ENCODE results near the gene KXD1.

KXD1 gene

GRCh38 chr19:18610245-18610555 is 52.5 kb downstream of the KXD1 start:
- no peak overlapping the region for H3K4me3 ChIP-seq (ENCODE audit: low read depth, low read length)
- no peak for DNase-seq (ENCODE audit: low read depth, low spot score)
- in situ Hi-C loops (cut with HindIII; ENCODE audit: low sequenced_read_pairs), result no loop called here
- no peak for TF ChIP-seq CTCF (IDR thresholded peaks at IDR 0.05; ENCODE audit: low read depth, low read length)

DNA sequence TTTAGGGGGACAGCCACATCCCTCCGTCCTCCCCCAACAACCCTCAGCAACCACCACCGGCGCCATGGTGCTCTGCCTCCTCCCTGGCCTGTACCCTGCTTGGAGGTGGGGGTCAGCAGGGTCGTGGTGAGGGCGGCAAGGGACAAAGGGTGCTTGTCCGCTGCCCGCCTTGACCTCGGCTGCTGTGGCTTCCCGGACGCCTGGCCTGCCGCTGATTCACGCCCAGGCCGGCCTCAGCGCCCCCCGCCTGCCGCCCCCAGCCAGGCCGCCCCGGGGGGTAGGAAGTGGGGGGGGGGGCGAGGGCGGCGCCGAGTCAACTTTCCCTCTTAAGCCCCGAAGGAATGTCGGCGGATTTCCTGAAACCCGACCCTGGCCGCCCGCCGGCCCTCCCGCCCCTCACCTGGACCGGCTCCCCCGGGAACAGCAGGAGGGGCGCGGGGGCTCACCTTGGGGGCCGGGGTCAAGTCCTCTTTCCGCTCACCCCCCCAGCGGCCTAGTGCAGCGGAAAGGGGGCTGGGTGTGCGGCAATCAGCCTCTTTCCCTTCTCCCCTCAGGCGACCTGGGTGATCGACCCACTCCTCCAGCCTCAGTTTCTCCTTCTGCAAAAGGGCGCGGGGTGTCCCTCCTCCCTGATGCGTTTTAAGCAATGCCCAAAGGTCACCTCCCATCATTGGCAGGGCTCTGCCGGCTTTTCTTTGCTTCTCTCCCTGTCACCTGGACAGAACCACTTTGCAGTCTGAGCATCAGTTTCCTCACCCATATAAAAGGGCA is 53.1 kb downstream of the KXD1 start:
- DNase-seq (ENCODE audit: low read depth, low spot score), result no peak
- in situ Hi-C loops (cut with HindIII; ENCODE audit: low sequenced_read_pairs), result no loop called here
- TF ChIP-seq CTCF (IDR thresholded peaks at IDR 0.05; ENCODE audit: low read depth, low read length), result no peak
- no peak overlapping the region for H3K4me3 ChIP-seq (ENCODE audit: low read depth, low read length)

DNA sequence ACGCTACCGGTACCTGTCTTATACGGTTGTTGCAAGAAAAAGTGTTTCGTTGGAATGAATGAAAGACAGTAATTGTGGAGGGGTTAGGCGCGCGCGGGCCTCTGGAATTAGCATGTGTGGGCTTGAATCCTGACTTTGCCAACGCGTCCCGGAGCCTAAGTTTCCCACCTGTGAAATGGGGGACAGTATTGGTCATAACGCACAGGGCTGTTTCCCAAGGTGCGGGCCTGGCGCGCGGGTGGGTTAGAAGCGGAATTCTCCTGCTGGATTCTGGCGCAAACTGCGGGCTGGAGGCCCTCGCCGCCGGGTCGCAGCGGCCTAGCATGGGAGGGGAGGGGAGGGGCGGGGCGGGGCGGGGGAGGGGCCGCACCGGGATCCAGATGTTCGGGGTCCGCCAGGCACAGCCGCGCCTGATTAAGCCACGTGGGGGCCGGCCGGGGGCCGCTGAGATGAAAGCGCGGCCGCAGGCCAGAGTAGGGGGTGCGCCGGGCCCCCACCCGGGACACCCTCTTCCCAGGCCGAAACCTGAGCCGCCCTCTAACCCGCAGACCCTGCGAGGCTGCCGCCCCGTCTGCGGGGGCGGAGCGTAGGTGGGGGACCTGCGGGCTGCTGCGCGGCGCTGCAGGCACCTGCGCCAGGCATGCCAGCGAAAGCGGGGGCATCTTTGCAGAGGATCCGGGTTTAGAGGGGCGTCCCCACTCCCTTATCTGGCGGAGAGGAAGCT is 53.8 kb downstream of the KXD1 start:
- H3K4me3 ChIP-seq (ENCODE audit: low read depth, low read length), result no peak overlapping the region
- in situ Hi-C loops (cut with HindIII; ENCODE audit: low sequenced_read_pairs), result no loop called here
- no peak for DNase-seq (ENCODE audit: low read depth, low spot score)
- TF ChIP-seq CTCF (IDR thresholded peaks at IDR 0.05; ENCODE audit: low read depth, low read length), result no peak

GRCh38 chr19:18612051-18612771 is 54.5 kb downstream of the KXD1 start:
- in situ Hi-C loops (cut with HindIII; ENCODE audit: low sequenced_read_pairs), result no loop called here
- no peak for DNase-seq (ENCODE audit: low read depth, low spot score)
- peak overlapping the region; percentile 6 for H3K4me3 ChIP-seq (ENCODE audit: low read depth, low read length)
- no peak for TF ChIP-seq CTCF (IDR thresholded peaks at IDR 0.05; ENCODE audit: low read depth, low read length)

DNA sequence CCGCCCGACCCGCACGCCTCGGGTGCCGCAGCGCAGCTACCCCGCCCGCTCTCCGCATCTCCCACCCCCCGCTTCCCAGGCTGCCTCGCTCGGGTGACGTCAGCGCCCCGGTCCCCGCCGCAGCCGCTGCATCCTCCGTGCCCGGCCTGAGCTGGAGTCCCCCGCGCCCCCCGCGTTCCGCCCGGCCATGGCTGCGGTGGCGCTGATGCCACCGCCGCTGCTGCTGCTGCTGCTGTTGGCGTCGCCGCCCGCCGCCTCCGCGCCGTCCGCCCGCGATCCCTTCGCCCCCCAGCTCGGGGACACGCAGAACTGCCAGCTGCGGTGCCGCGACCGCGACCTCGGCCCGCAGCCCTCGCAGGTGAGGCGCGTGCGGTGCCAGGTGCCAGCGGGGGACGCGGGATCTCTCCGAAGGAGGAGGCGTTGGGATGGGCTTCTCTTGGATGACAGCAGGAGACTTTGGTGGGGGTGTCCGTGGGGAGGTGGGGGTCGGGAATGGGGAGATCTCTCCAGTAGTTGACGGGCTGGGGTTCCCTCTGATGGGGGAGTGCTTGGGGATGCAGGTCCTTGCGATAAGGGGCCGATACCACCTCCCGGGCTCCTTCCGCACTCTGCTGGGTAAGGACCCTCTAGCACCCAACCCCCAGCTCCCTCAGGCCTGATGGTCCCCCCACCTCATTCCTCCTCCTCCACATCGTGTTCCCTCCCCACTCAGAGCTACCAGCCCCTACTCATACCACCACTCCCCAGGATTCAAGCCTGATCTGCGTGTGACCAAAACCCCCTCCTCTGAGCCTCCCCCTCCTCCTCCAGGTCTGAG is 55.3 kb downstream of the KXD1 start, which contains the start of gene TMEM59L:
TSS of gene TMEM59L (plus strand) at position 99 of the 817 bp plus-strand sequence. CDS start at position 188, 89 bp downstream.
- peak within 1 kb of the TSS; percentile 6 for H3K4me3 ChIP-seq (ENCODE audit: low read depth, low read length)
- no peak for TF ChIP-seq CTCF (IDR thresholded peaks at IDR 0.05; ENCODE audit: low read depth, low read length)
- DNase-seq (ENCODE audit: low read depth, low spot score), result no peak
- in situ Hi-C loops (cut with HindIII; ENCODE audit: low sequenced_read_pairs), result no loop called here

All from astrocyte of the spinal cord (primary cell).